Naive thymus-derived CD8-positive, alpha-beta T cell (primary cell): Measurements from ENCODE around the gene VEGFC. TPM values are rescaled to one million over a fixed set of nuclear protein-coding genes. Genes with fewer than 3 reads are reported as not detected.
A peak's percentile ranks its signal among the peaks of the same experiment; 100 is the strongest.

ENCODE experiments used
- ATAC-seq, 2 donors: fragments of 150-1000 bp; cut with Tn5 transposase in 1 of 2; sonication (Bioruptor Pico), chemical (Tn5 transposase) in 1 of 2; 1 replicate in 1 of 2; 2 replicates in 1 of 2; pipeline ENCODE4 v1.10.0; 2021; ENCODE audit warnings: mild to moderate bottlenecking in 2 of 2, moderate library complexity in 2 of 2
- POLR2A ChIA-PET: fragments of 350-600 bp; sonication (Branson Sonifier 250); formaldehyde crosslinking; loops from one replicate; lab custom pipeline; 2021; ENCODE audit warnings: antibody characterized with exemption; lab: Charles Lee
- DNase-seq, 10 donors: peaks; one replicate each; pipeline versions ENCODE4 v3.0.0 to v3.0.0-alpha.2; 2020 to 2022
- H3K27ac Mint-ChIP-seq, 10 donors: one replicate each; pipeline ENCODE4 v1.8.0; 2020 to 2022; ENCODE audit warnings: mild to moderate bottlenecking in 10 of 10, mixed read lengths in 10 of 10, moderate library complexity in 4 of 10, inconsistent platforms in 1 of 10
- H3K27me3 Mint-ChIP-seq, 5 donors: one replicate each; pipeline ENCODE4 v1.8.0; 2021 to 2022; ENCODE audit warnings: mixed read lengths in 5 of 5
- H3K36me3 Mint-ChIP-seq, 3 donors: one replicate each; pipeline ENCODE4 v1.8.0; 2020 to 2022; ENCODE audit warnings: mixed read lengths in 3 of 3, mild to moderate bottlenecking in 2 of 3, inconsistent platforms in 1 of 3
- H3K4me1 Mint-ChIP-seq, 4 donors: one replicate each; pipeline ENCODE4 v1.8.0; 2021 to 2022; ENCODE audit warnings: mixed read lengths in 4 of 4
- H3K4me3 Mint-ChIP-seq, 10 donors: one replicate each; pipeline ENCODE4 v1.8.0; 2020 to 2022; ENCODE audit warnings: mild to moderate bottlenecking in 10 of 10, mixed read lengths in 10 of 10, moderate library complexity in 6 of 10, inconsistent platforms in 1 of 10
- H3K9me3 Mint-ChIP-seq, 9 donors: one replicate each; pipeline ENCODE4 v1.8.0; 2020 to 2022; ENCODE audit warnings: mixed read lengths in 9 of 9, mild to moderate bottlenecking in 3 of 9, inconsistent platforms in 1 of 9, moderate library complexity in 1 of 9
- polyA plus RNA-seq, 3 donors: library from polyadenylated mRNA; unstranded; fragments of 300-500 nt; fragmentation: Illumina TruSeq; gene quantifications; one replicate each; pipeline ENCODE4 v1.2.3, GENCODE V29; 2021
- total RNA-seq, 8 experiments: library from RNA in 2 of 8; stranded (reverse) in 2 of 8; gene quantifications; one replicate each; pipeline ENCODE4 v1.2.3 and lab custom pipeline; 2021 to 2026

Gene VEGFC
- total and polyA plus RNA-seq, 5 experiments from 2014 or later, result not detected

- Mint-ChIP-seq H3K4me1 (peaks cover 0 to 14% (median 4%) of the 10 kb centered on the region in 4 donors), H3K27me3 (peaks cover 31 to 58% (median 45%) of the 10 kb centered on the region in 5 donors), H3K36me3 (peaks cover 0 to 4% (median 0%) of the 10 kb centered on the region in 3 donors), H3K4me3 (peak overlapping the region in 6 of 10 donors; percentile 2 to 33 (median 16)), H3K27ac (no peak overlapping the region), H3K9me3 (peaks cover 0 to 6% (median 0%) of the 10 kb centered on the region in 9 donors)
- DNase-seq, result no peak
- POLR2A ChIA-PET, result no interaction called here
- no peak for ATAC-seq
Measured at GRCh38 chr4:176791591-176792325, 964 bp downstream of the VEGFC start.

DNA sequence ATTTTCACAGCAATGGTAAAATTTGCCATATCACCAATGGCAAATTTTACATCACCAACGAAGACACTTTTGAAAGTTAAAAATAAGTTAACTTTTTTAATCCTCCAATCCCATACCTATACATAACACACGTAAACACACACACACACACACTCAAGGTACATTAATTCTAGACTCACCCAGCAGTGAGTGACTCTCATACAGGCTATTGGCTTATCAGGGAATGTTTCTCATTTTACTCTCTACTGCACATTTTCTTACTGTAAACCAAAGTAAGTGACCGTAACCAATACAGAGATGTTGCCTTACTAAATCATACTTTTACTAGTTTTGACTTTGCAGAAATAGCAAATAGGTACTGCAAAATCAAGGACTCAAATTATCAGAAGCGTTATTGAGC, 2.3 kb downstream of the VEGFC start:
- H3K27me3 Mint-ChIP-seq, result peaks cover 33 to 52% (median 42%) of the 10 kb centered on the region in 5 donors

GRCh38 chr4:176789955-176790354, 2.8 kb downstream of the VEGFC start:
- ATAC-seq (no peak), DNase-seq (no peak)
- no peak overlapping the region for H3K27ac Mint-ChIP-seq
- H3K4me3 Mint-ChIP-seq, result no peak overlapping the region
- peaks cover 0 to 14% (median 4%) of the 10 kb centered on the region in 4 donors for H3K4me1 Mint-ChIP-seq
- H3K27me3 Mint-ChIP-seq, result peaks cover 31 to 48% (median 42%) of the 10 kb centered on the region in 5 donors
- H3K9me3 Mint-ChIP-seq, result peaks cover 0 to 18% (median 0%) of the 10 kb centered on the region in 9 donors
- peaks cover 0 to 4% (median 0%) of the 10 kb centered on the region in 3 donors for H3K36me3 Mint-ChIP-seq
- POLR2A ChIA-PET, result no interaction called here

More for the DNA sequence above, 2.3 kb downstream of the VEGFC start:
- ATAC-seq, result no peak
- Mint-ChIP-seq H3K4me1 (peaks cover 0 to 14% (median 4%) of the 10 kb centered on the region in 4 donors), H3K27ac (no peak overlapping the region), H3K4me3 (no peak overlapping the region), H3K36me3 (peaks cover 0 to 4% (median 0%) of the 10 kb centered on the region in 3 donors), H3K9me3 (peaks cover 0 to 14% (median 0%) of the 10 kb centered on the region in 9 donors)
- no peak for DNase-seq
- POLR2A ChIA-PET, result no interaction called here

DNA sequence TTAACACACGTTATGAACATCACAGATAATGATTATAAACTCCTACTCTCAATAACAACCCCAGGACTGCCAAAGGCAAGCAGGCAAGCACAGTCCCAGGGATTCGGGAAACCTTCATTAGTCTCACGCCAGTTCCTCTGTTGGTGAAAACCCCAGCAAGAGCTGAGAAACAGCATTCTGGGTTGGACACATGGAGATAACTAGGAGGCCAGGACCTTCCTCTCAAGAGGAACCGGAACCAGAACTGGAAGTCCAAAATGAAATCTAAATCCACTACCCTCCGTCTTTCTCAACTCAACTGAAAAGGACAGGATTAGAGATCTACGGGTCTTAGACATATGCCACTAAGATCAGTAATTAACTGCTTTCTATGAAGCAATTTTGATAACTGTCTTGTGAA, 3.8 kb downstream of the VEGFC start:
- no peak for ATAC-seq
- Mint-ChIP-seq H3K36me3 (peaks cover 0 to 4% (median 0%) of the 10 kb centered on the region in 3 donors), H3K4me3 (no peak overlapping the region), H3K27ac (no peak overlapping the region), H3K9me3 (peaks cover 0 to 18% (median 0%) of the 10 kb centered on the region in 9 donors), H3K4me1 (peaks cover 0 to 14% (median 4%) of the 10 kb centered on the region in 4 donors), H3K27me3 (peaks cover 23 to 38% (median 34%) of the 10 kb centered on the region in 5 donors)
- POLR2A ChIA-PET, result no interaction called here
- DNase-seq, result no peak

DNA sequence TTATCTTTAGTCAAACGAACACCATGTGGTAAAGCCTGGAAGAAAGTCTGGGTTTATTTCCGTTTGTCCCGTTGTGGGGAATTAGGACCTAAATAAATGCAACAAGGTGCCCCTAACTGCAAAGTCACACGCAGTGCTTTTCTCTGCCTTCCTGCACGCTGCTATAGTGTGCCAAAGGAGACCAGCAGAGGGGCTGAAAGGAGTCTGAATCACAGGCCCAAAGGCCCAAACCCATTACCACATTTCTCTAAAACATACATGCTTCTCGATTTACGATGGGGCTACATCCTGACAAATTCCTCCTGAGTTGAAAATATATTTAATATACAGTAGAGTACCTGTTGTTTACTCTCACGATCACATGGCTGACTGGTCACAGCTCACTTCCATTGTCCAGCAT, 4.5 kb downstream of the VEGFC start:
- no peak overlapping the region for H3K4me3 Mint-ChIP-seq
- no peak for DNase-seq
- H3K36me3 Mint-ChIP-seq, result peaks cover 0 to 4% (median 0%) of the 10 kb centered on the region in 3 donors
- peaks cover 0 to 18% (median 0%) of the 10 kb centered on the region in 9 donors for H3K9me3 Mint-ChIP-seq
- POLR2A ChIA-PET, result no interaction called here
- no peak overlapping the region for H3K27ac Mint-ChIP-seq
- no peak for ATAC-seq
- H3K27me3 Mint-ChIP-seq, result peaks cover 16 to 31% (median 27%) of the 10 kb centered on the region in 5 donors
- peaks cover 0 to 10% (median 3%) of the 10 kb centered on the region in 4 donors for H3K4me1 Mint-ChIP-seq

DNA sequence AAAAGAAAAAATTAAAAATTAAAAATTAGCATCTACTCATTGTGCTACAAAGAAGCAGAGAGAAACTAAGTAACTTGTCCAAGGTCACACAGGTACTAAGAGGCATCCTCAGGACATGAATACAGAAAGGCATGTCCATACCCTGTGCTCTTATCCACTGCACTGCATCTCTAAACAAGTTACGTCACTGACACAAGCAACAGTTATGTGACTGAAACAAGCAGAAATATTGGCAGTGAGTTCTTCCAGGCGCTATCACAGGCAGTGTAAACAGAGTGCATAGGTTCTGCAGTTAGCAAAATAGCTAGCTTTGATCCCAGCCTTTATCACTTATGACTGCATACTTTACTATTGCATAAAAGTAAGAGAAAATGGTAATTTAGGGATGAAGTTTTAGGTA, 7.9 kb downstream of the VEGFC start:
- Mint-ChIP-seq H3K4me1 (no peaks in the 10 kb centered on the region), H3K9me3 (peaks cover 0 to 18% (median 0%) of the 10 kb centered on the region in 9 donors), H3K4me3 (no peak overlapping the region), H3K36me3 (no peaks in the 10 kb centered on the region), H3K27me3 (peaks cover 4 to 12% (median 5%) of the 10 kb centered on the region in 5 donors), H3K27ac (no peak overlapping the region)
- ATAC-seq (no peak), DNase-seq (no peak)
- POLR2A ChIA-PET, result no interaction called here

DNA sequence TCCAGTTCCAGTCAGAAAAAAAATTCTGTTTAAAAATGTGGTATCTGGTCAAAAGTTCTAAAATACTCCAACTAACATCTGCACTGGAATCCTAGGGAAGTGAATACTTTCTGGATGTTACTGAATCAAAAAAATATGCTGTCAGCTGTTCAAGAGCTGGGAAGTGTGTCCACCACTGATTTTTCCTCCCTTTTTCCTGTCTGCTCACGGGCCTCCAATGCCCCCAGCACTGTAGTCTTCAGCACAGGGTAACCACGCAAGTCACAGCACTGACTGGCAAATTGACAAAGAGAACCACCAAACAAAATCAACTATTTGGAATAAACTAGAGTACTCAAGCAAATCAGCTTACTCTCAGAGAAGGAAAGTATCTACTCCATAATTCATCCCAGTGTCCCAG, 9.9 kb downstream of the VEGFC start:
- H3K9me3 Mint-ChIP-seq, result peaks cover 0 to 18% (median 0%) of the 10 kb centered on the region in 9 donors
- POLR2A ChIA-PET, result no interaction called here
- H3K36me3 Mint-ChIP-seq, result no peaks in the 10 kb centered on the region
- no peaks in the 10 kb centered on the region for H3K4me1 Mint-ChIP-seq
- no peak overlapping the region for H3K4me3 Mint-ChIP-seq
- DNase-seq (no peak), ATAC-seq (no peak)
- no peak overlapping the region for H3K27ac Mint-ChIP-seq
- H3K27me3 Mint-ChIP-seq, result peaks cover 0 to 12% (median 0%) of the 10 kb centered on the region in 5 donors

- Mint-ChIP-seq H3K36me3 (no peaks in the 10 kb centered on the region), H3K4me1 (no peaks in the 10 kb centered on the region), H3K9me3 (peaks cover 0 to 18% (median 0%) of the 10 kb centered on the region in 9 donors), H3K4me3 (no peak overlapping the region), H3K27ac (no peak overlapping the region), H3K27me3 (peaks cover 0 to 12% (median 0%) of the 10 kb centered on the region in 5 donors)
- POLR2A ChIA-PET, result no interaction called here
- DNase-seq (no peak), ATAC-seq (no peak)
Measured at GRCh38 chr4:176782191-176782590, 10.5 kb downstream of the VEGFC start.

- Mint-ChIP-seq H3K27ac (no peak overlapping the region), H3K36me3 (no peaks in the 10 kb centered on the region), H3K9me3 (peaks cover 0 to 16% (median 0%) of the 10 kb centered on the region in 9 donors), H3K27me3 (peaks cover 0 to 11% (median 0%) of the 10 kb centered on the region in 5 donors), H3K4me3 (no peak overlapping the region), H3K4me1 (no peaks in the 10 kb centered on the region)
- no peak for DNase-seq
- ATAC-seq, result no peak
- POLR2A ChIA-PET, result no interaction called here
Measured at GRCh38 chr4:176781739-176782100, 11.0 kb downstream of the VEGFC start.

DNA sequence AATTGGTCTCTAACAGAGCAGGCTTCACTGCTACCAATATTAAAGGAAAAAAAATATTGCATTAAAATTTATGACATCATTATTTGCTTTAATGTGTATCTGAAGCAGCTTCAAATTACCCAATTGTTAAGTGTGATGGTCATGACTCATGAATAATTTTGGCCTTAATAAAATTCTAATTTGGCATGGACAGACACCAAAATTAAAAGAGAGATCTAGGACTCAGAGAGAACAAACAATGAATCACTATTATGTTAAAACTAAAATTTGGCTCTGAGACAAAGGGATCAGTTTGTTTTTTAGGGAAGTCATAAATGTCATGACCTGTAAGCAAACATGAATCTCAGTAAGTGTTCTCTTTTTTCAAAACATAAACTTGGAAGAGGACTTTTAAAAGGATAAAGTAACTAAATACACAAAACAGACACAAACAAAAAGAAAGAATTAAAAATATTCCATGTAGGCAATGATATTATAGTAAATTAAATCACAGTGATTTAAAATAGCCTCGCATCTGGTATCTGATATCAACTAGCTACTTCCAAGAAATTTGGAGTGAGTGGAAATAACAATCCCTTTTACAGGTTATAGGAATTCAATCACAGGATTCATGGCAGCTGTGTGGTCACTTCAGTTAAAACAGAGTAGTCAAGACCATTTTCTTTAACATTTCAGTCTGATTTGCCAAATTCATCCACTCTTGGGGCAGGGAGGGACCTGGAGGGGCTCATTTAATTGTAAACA, 11.6 kb downstream of the VEGFC start:
- DNase-seq, result no peak
- H3K27me3 Mint-ChIP-seq, result peaks cover 0 to 9% (median 0%) of the 10 kb centered on the region in 5 donors
- no peaks in the 10 kb centered on the region for H3K36me3 Mint-ChIP-seq
- no peaks in the 10 kb centered on the region for H3K4me1 Mint-ChIP-seq
- no peak overlapping the region for H3K27ac Mint-ChIP-seq
- POLR2A ChIA-PET, result no interaction called here
- peaks cover 0 to 11% (median 0%) of the 10 kb centered on the region in 9 donors for H3K9me3 Mint-ChIP-seq
- no peak overlapping the region for H3K4me3 Mint-ChIP-seq
- no peak for ATAC-seq

DNA sequence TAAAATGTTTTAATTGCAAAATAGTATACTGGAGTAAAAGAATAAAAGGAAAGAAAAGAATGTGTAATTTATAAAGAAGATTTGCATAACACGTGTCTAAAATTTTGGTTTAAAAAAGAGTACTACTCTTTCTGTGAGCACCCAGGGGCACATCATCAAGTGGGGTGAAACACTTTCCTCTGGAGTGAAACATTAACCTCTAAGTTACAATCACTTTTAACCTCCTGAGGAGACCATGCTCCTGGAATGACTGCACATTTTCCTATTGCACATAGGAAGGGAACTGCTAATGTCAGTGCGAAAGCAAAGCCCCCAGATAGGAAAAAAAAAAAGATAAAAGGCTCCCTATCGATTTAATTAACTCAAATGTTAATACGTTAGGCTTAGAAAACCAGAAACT, 13.3 kb downstream of the VEGFC start:
- Mint-ChIP-seq H3K9me3 (no peaks in the 10 kb centered on the region), H3K4me3 (no peak overlapping the region), H3K27me3 (peaks cover 0 to 8% (median 0%) of the 10 kb centered on the region in 5 donors), H3K27ac (no peak overlapping the region), H3K36me3 (no peaks in the 10 kb centered on the region), H3K4me1 (no peaks in the 10 kb centered on the region)
- ATAC-seq (no peak), DNase-seq (no peak)
- POLR2A ChIA-PET, result no interaction called here

DNA sequence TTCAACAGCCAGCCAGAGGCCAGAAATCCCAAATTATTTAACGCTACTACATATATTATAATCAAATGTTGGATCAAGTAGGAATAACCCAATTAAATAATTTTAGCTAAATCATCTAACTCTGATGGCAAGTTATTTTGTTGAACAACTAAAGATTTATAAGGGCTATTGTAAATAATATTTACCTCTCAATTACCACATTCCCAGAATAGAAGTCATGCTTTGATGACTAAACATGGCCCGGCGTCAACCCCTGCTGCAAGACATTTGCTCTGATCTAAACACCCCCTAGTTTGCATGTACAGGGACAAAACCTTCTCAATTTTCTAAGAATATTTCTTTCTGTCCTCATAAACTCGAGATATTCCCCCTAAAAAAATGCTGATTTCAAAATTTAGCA, 14.2 kb downstream of the VEGFC start:
- no peak for DNase-seq
- Mint-ChIP-seq H3K9me3 (no peaks in the 10 kb centered on the region), H3K27me3 (peaks cover 0 to 7% (median 0%) of the 10 kb centered on the region in 5 donors), H3K4me3 (no peak overlapping the region), H3K4me1 (no peaks in the 10 kb centered on the region), H3K27ac (no peak overlapping the region), H3K36me3 (no peaks in the 10 kb centered on the region)
- POLR2A ChIA-PET, result no interaction called here
- no peak for ATAC-seq

DNA sequence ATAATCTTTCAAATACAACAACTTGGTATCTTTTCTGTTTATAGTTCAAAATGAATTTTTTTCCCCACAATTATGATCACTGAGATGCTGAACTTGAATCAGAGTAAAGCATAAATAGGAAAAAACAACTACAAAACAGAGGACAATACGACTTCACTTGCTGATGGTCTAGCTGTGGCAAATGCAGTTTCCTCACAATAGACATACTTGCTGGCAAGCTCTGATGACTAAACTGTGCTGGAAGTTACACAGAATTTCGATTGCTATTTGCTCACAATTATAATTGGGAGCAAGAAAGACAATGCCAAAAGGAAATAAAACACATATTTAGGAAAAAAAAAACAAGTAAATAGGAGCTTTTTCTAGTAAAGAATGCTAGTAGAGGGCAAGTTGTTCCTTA, 14.7 kb downstream of the VEGFC start:
- H3K4me1 Mint-ChIP-seq, result no peaks in the 10 kb centered on the region
- POLR2A ChIA-PET, result no interaction called here
- H3K36me3 Mint-ChIP-seq, result no peaks in the 10 kb centered on the region
- peaks cover 0 to 4% (median 0%) of the 10 kb centered on the region in 5 donors for H3K27me3 Mint-ChIP-seq
- no peak overlapping the region for H3K27ac Mint-ChIP-seq
- H3K9me3 Mint-ChIP-seq, result no peaks in the 10 kb centered on the region
- DNase-seq (no peak), ATAC-seq (no peak)
- H3K4me3 Mint-ChIP-seq, result no peak overlapping the region
